ENCODE data around the gene DBH.

DNA sequence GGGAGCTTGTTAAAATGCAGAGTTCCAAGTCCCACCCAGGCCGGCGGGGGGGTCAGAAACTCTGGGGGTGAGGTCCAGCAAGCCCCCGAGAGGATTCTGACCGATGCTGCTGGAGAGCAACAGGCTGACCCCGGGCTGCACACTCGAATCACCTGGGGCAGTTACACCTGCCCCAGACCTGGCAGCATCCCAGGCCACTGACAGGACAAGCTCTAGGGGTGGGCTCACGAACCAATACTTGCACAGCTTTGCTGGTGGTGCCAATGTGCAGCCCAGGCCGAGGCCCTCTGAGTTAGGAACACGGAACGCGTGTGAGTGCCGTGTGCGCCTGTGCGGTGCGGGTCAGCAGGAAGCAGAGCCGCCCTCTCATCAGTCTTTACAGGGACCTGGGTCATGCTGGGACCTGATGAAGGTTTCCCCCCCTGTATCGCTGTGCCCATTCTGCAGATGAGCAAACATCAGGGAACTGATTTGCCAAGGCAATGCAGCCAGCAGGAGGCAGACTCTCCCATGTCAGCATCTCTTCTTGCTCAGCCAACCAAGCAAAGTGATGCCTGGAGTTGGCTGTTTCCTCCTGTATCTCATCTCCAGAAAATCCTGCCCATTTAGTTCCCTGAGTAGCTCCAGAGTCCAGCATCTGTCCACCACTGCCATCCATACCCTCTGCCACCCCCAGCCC, 43.3 kb upstream of the DBH start:
- no peak for TF ChIP-seq CTCF (IDR thresholded peaks at IDR 0.05)
- no peak for TF ChIP-seq POLR2A (IDR thresholded peaks at IDR 0.05)

Measured in esophagus squamous epithelium (tissue), 4 donors.